GM18520 (cell line): ENCODE results near the gene OR14A16.

Experiments used
- ATAC-seq: cut with Tn5 transposase; IDR thresholded peaks from one replicate; pipeline ENCODE4 v1.9.1; 2021; ENCODE audit not compliant: unreplicated experiment

OR14A16 gene, protein sequence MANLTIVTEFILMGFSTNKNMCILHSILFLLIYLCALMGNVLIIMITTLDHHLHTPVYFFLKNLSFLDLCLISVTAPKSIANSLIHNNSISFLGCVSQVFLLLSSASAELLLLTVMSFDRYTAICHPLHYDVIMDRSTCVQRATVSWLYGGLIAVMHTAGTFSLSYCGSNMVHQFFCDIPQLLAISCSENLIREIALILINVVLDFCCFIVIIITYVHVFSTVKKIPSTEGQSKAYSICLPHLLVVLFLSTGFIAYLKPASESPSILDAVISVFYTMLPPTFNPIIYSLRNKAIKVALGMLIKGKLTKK

DNA sequence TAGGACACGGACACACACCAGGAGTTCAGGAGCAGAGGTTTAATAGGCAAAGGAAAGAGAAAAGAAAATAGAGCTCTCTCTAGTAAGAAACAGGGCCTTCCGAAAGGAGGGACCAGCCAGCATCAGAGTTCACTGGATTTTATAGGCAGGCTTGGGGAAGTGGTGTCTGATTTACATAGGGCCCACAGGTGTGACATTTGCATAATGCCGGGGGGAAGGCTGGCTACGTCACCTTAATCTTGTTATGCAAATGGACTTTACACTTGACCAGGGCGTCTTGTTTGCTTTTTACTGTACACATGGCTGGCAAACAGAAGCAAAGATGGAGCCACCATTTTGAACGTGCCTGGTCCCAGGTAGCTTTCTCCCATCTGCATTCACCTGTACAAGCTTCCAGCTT lies at the start of gene OR14A16:
Gene OR14A16, minus strand, starts transcription at position 97 of the 400 bp plus-strand sequence. CDS start 8,390 bp downstream, outside the sequence.
- ATAC-seq: no peak

DNA sequence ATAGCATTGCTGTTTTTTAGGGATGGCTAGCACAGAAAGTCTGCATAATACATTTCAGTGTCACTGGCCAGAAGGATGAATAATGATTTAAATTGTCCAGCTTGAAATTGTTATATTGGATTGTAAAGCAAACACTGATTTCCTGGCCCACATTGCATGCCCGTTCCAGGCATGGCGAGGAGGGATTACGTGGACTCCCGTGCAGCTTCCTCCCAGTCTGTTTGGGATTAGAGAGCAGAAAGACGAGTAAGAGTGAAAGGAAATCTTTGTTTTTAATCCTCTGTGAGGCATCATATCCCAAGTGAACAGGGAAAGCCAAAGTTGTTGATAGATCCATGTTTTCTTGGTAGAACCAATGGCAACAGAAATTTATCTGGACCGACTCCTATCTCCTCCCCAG lies 41.5 kb upstream of the OR14A16 start:
- no peak for ATAC-seq

- no peak for ATAC-seq
Measured at GRCh38 chr1:247864644-247865043, 40.7 kb upstream of the OR14A16 start.

GRCh38 chr1:247862756-247863155 lies 38.8 kb upstream of the OR14A16 start:
- ATAC-seq: no peak

- no peak for ATAC-seq
Measured at GRCh38 chr1:247857985-247858619, 34.2 kb upstream of the OR14A16 start.

DNA sequence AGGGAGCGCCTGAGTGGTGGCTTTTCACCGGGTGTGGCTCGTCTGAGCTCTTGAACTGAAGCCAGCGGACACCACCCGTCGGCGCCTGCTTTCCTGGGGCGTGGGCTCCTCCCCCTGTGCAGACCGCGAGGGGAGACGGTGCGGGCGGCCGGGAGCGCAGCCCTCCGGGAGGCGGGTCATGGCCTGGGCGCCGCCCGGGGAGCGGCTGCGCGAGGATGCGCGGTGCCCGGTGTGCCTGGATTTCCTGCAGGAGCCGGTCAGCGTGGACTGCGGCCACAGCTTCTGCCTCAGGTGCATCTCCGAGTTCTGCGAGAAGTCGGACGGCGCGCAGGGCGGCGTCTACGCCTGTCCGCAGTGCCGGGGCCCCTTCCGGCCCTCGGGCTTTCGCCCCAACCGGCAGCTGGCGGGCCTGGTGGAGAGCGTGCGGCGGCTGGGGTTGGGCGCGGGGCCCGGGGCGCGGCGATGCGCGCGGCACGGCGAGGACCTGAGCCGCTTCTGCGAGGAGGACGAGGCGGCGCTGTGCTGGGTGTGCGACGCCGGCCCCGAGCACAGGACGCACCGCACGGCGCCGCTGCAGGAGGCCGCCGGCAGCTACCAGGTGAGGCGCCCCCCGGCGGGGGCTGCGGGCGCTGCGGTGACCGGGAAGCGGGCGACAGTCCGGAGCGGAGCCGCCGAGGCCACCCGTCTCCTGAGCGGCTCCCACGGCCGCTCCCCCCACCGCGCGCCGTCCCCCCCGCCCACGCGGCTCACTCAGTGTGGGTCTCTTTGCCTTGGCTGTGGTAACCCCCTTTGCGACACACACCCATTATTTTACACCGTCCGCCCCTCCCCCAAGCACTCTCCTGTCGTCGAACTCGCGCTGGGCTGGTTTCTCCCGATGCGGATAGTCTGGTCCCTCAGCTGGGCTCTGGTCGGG lies 33.4 kb upstream of the OR14A16 start, which contains the start of gene TRIM58:
Gene TRIM58, plus strand, starts transcription at position 119 of the 916 bp plus-strand sequence. Its CDS starts 60 bp downstream, at position 179.
- no peak for ATAC-seq

DNA sequence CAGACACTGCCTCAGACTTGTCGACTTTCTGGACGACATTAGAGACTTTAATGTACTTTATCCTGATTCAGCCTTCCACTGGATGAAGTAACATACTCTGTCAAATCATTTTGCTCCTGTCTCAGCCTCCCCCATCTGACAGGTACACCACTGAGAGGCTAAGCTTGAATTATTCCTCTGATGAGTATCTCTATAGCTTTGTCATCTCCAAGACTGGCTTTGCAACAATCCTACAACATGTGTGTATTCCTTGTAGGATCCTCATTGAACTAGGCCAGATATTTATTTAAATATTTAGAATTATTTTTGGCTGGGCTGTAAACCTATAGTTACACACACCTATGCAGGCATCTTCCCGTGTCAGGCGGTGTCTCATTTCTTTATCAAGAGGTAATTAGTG lies 32.0 kb upstream of the OR14A16 start:
- no peak for ATAC-seq

- ATAC-seq: no peak
Measured at GRCh38 chr1:247854899-247855545, 31.1 kb upstream of the OR14A16 start.

GRCh38 chr1:247849616-247850015 lies 25.7 kb upstream of the OR14A16 start:
- no peak for ATAC-seq

- no peak for ATAC-seq
Measured at GRCh38 chr1:247848346-247848745, 24.4 kb upstream of the OR14A16 start.

DNA sequence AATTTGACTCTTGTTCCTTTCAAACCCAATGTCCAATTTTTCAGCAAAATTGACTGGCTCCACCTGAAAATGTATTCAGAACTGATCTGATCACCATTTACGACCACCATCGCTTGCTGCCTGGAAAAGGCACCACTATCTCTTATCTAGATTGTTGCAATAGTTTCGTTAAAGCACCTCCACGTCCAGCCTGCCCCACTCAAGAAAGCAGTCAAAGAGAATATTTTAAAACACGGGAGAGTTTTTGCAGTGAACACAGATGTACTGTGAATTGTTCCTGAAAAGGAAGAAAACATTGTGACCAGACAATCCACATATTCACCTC lies 21.7 kb upstream of the OR14A16 start:
- ATAC-seq: no peak

GRCh38 chr1:247845011-247845692 lies 21.2 kb upstream of the OR14A16 start:
- ATAC-seq: no peak

DNA sequence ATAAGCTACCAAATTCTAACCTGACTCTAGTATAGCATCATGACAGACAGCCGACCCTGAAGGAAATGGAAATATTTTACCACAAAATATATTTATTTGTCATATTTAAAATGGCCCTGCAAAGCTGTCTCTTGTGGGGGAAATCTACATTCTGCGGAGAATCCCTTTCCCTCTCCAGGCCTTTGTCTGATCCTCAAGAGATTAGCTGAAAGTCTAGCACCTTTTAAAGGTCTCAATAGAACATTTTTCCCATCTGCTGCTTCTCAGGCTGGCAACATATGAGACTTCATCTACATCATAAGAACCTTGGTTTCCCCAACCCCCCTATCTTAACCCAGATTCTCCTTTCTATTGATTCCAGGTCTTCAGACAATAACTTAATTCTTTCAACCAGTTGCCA lies 19.5 kb upstream of the OR14A16 start:
- ATAC-seq: no peak

GRCh38 chr1:247841796-247842195 lies 17.9 kb upstream of the OR14A16 start, which contains the start of gene OR11L1:
OR11L1 (minus strand) TSS chr1:247841896; CDS start chr1:247841896, 0 bp downstream.
- no peak for ATAC-seq

DNA sequence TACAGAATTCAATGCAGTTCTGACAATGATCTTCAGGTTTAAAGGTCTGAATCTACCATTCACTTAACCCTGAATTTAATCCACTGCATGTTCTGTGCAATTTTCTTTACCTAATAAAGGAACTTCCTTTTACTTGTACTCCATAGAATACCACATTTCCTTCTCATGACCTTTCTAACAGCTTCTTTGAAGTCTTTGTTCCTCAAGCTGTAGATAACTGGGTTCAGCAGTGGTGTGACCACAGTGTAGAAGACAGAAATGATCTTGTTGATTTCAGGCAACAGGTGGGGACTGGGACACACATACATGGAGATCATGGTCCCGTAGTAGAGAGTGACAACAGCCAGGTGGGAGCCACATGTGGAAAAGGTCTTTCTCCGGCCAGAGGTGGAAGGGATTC lies 16.9 kb upstream of the OR14A16 start:
- ATAC-seq: no peak

DNA sequence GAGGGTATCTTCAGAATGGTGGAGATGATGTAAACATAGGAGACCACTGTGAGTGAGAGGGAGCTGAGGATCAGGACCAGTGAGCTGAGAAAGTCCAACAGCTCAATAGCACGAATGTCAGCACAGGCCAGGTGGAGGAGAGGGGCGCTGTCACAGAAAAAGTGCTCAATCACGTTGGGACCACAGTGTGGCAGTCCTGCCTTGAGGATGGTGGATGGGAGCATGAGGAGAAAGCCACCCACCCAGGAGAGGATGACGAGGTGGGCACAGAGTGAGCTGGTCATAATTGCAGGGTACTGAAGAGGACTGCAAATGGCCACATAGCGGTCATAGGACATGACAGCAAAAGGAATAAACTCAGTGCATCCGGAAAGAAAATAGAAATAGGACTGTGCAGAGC lies 9.7 kb upstream of the OR14A16 start:
- no peak for ATAC-seq

GRCh38 chr1:247829656-247830055 lies 5.7 kb upstream of the OR14A16 start:
- ATAC-seq: no peak

GRCh38 chr1:247825362-247825761 lies 1.4 kb upstream of the OR14A16 start:
- no peak for ATAC-seq

- ATAC-seq: no peak
Measured at GRCh38 chr1:247822060-247822459, 1.9 kb downstream of the OR14A16 start.

GRCh38 chr1:247812637-247813036 lies 11.3 kb downstream of the OR14A16 start:
- no peak for ATAC-seq
